COR-L47 (cell line): ENCODE results near the gene TECR.
"Not testable (repeated sequence)": the region's sequence is repeated elsewhere in the genome, so short reads cannot be mapped to it uniquely, and the experiment has no call there.

Source experiments
- DNase-seq: peaks from one replicate; lab custom pipeline; 2025; lab: John Stamatoyannopoulos, UW

Gene TECR

GRCh38 chr19:14585187-14585586, 55.8 kb downstream of the TECR start:
- not testable (repeated sequence) for DNase-seq

DNA sequence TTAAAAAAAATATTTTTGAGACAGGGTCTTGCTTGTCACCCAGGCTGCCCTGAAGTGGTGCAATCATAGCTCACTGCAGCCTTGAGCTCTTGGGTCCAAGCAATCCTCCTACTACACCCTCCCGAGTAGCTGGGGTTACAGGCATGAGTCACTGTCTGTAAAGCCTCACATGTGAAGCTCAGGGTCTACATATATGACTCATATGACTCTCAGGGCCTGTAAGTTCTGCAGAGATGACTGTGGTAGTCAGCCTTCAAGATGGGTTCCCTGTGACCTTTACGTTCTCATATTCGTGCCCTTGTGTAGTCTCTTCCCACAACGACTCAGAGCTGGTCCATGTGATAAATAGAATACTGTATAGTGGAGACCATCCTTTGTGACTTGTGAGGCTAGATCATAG, 60.0 kb downstream of the TECR start:
- DNase-seq, result not testable (repeated sequence)

DNA sequence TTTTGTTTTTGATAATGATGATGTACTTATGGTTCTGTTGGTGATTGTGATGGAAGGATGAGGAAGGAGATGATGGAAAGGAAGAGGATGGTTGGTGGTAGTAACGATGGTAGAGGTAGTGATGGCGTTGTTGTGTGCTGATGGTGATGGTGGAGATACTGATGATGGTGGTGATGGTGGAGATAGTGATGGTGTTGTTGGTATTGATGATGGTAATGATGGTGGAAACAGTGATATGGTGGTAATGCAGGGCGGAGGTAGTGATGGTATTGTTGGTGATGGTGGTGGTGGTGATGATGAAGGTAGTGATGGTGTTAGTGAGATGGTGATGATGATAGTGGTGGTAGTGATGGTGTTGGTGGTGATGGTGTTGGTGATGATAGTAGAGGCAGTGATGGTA, 66.2 kb downstream of the TECR start:
- DNase-seq, result no peak

GRCh38 chr19:14599548-14600147, 70.3 kb downstream of the TECR start:
- no peak for DNase-seq

DNA sequence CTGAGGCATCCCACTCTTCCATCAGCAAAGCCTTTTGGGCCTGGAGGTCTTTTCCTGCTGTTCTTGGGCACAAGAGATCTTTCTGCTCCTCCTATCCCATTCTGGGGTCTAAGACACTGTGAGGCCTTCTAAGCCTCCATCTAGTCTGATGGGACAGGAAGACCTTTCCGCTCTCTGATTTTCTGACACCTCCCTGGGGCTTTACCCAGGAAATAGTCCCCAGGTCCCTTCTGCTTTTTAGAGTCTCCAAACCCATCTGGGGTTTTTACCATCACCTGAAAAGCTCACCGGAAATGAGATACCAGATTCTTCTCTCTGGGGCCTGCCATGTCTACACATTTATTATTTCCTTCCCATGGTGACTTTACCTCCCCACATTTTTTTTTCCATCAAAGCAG, 74.6 kb downstream of the TECR start:
- DNase-seq, result no peak

- DNase-seq, result no peak
Measured at GRCh38 chr19:14606627-14607026, 77.2 kb downstream of the TECR start.

GRCh38 chr19:14611051-14611450, 81.7 kb downstream of the TECR start:
- no peak for DNase-seq

DNA sequence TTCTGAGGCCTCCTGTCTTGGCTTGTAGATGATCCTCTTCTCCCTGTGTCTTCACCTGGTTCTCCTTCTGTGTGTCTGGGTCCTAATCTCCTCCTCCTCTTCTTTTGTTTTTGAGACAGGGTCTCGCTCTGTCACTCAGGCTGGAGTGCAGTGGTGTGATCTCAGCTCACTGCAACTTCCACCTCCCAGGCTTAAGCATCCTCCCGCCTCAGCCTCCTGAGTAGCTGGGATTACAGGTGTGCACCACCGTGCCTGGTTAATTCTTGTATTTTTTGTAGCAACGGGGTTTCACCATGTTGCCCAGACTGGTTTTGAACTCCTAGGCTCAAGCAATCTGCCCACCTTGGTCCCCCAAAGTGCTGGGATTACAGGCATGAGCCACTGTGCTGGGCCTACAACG, 82.8 kb downstream of the TECR start:
- DNase-seq, result not testable (repeated sequence)

DNA sequence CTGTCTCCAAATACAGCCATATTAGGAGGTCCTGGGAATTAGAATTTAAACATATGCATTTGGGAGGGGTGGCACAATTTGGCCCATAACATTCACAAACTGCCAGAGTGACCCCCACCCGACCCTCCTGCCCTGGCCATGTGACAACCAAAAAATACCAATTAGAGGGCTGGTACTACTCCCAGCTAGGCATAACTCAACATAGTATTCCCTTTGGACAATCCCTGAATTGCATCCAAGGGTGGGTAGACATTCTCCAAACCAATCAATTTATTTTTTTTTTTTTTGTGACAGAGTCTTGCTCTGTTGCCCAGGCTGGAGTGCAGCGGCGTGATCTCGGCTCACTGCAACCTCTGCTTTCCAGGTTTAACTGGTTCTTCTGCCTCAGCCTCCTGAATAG, 83.3 kb downstream of the TECR start:
- no peak for DNase-seq

DNA sequence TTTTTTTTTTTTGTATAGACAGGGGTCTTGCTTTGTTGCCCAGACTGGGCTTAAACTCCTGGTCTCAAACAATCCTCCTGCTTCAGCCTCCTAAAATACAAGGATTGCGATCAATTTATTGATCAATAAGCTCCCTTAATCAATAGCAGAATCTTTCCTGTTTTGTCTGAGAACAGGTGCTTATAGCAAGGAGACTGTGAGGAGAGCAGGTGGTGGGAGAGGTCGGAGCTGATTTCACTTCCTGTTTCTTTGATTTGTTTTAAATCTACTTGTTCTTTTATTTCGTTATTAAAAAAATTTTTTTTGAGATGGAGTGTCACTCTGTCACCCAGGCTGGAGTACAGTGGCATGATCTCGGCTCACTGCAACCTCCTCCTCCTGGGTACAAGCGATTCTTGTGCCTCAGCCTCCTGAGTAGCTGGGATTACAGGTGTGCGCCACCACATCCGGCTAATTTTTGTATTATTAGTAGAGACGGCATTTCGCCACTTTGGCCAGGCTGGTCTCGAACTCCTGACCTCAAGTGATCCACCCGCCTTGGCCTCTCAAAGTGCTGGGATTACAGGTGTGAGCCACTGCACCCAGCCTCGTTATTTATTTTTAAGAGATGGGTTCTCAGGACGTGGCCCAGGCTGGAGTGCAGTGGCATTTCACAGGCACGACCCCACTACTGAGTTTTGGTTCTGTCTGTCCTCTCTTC, 84.2 kb downstream of the TECR start:
- DNase-seq, result not testable (repeated sequence)

- no peak for DNase-seq
Measured at GRCh38 chr19:14614099-14614412, 84.7 kb downstream of the TECR start.
